Immature natural killer cell (primary cell): ENCODE data around the gene GALNT6. TPM values are rescaled to one million over a fixed set of nuclear protein-coding genes. Genes with fewer than 3 reads are reported as not detected.

Experiments used
- DNase-seq, 3 donors: peaks; one replicate each; pipeline ENCODE4 v3.0.0; 2022; ENCODE audit warnings: mixed read lengths in 1 of 3
- H3K27ac Mint-ChIP-seq, 6 donors: one replicate each; pipeline ENCODE4 v1.8.0; 2020; ENCODE audit warnings: mixed read lengths in 6 of 6, mild to moderate bottlenecking in 5 of 6, inconsistent platforms in 4 of 6, moderate library complexity in 3 of 6
- H3K27me3 Mint-ChIP-seq, 3 donors: one replicate each; pipeline ENCODE4 v1.8.0; 2020 to 2021; ENCODE audit warnings: low read depth in 3 of 3, mild to moderate bottlenecking in 3 of 3, mixed read lengths in 3 of 3, moderate library complexity in 3 of 3, inconsistent platforms in 1 of 3
- H3K36me3 Mint-ChIP-seq, 3 donors: one replicate each; pipeline ENCODE4 v1.8.0; 2020; ENCODE audit warnings: mixed read lengths in 3 of 3, inconsistent platforms in 2 of 3, mild to moderate bottlenecking in 2 of 3
- H3K4me1 Mint-ChIP-seq, 2 donors: one replicate each; pipeline ENCODE4 v1.8.0; 2020; ENCODE audit warnings: inconsistent platforms in 2 of 2, mild to moderate bottlenecking in 2 of 2, mixed read lengths in 2 of 2, moderate library complexity in 1 of 2
- H3K4me3 Mint-ChIP-seq, 5 donors: one replicate each; pipeline ENCODE4 v1.8.0; 2020; ENCODE audit warnings: mild to moderate bottlenecking in 5 of 5, mixed read lengths in 5 of 5, inconsistent platforms in 3 of 5, moderate library complexity in 3 of 5
- H3K9me3 Mint-ChIP-seq, 6 donors: one replicate each; pipeline ENCODE4 v1.8.0; 2020; ENCODE audit warnings: mild to moderate bottlenecking in 6 of 6, mixed read lengths in 6 of 6, inconsistent platforms in 4 of 6, moderate library complexity in 3 of 6
- polyA plus RNA-seq, 3 donors: library from polyadenylated mRNA; unstranded; fragments of 300-500 nt; fragmentation: Illumina TruSeq; gene quantifications; one replicate each; pipeline ENCODE4 v1.2.3, GENCODE V29; 2021

GALNT6 gene
- polyA plus RNA-seq, 3 donors from 2014 or later, result 0.91 to 19.0 (median 9.8) TPM

DNA sequence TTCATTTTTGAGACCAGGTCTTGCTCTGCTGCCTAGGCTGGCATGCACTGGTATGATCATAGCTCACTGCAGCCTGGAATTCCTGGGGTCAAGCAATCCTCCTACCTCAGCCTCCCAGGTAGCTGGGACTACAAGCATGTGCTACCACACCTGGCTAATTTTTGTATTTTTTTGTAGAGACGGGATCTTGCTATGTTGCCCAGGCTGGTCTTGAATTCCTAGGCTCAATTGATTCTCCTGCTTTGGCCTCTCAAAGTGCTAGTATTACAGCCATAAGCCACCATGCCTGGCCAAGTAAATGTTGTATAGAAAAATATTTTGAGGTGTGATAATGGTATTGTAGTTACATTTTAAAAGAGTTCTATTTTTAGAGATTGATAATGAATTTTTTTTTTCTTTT, 79.8 kb downstream of the GALNT6 start:
- Mint-ChIP-seq H3K4me3 (peak overlapping the region; percentile 36 to 74 (median 57)), H3K4me1 (peaks cover 83 to 85% of the 10 kb centered on the region in 2 donors), H3K36me3 (peaks cover 15 to 56% (median 34%) of the 10 kb centered on the region in 3 donors), H3K9me3 (no peaks in the 10 kb centered on the region), H3K27me3 (no peaks in the 10 kb centered on the region), H3K27ac (peak overlapping the region; percentile 72 to 87 (median 85))
- DNase-seq, result no peak

DNA sequence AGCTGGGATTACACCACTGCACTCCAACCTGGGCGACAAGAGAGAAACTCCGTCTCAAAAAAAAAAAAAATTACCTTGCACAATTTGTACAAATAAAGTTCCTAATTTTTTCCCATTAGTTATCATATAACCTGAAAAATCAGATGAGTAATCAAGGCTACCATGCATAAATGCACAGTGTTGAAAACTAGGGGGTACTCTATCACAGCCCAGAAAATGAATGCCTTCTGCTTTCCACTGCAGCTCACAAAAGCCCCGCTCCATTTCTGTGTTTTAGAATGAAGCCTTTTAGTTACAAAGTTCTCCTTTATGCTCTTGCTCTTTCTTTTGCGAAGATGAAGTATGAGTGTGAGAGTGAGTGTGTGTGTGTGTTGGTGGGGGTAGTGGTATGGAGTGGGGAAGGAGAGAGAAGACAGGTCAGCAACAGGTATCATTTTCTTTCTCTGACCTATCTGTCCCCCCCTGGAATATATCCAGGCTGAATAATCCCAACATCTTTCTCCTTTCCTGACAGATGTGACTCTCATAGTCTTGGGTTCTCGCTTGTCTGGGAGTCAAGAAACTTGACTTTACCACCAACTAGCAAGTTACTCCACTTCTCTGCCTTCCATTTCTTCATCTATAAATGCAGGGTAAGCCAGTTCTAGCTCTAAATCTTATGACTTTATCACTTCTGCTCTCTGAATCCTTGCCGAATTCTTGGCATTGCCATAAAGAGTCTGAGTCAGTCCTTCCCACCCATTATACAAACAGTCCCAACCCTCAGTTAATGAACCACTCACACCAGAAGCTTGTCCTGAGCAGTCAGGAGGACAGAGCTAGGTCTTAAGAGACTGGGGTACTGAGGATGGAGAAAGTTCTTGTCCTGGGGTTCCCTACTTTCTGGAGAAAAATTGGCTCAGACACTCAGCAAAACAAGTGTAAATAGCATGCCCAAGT, 83.3 kb downstream of the GALNT6 start:
- Mint-ChIP-seq H3K4me3 (peak overlapping the region in 4 of 5 donors; percentile 11 to 48 (median 34)), H3K27ac (peak overlapping the region; percentile 72 to 91 (median 82)), H3K36me3 (peaks cover 20 to 61% (median 32%) of the 10 kb centered on the region in 3 donors), H3K9me3 (no peaks in the 10 kb centered on the region), H3K27me3 (no peaks in the 10 kb centered on the region), H3K4me1 (peaks cover 81 to 82% of the 10 kb centered on the region in 2 donors)
- no peak for DNase-seq

DNA sequence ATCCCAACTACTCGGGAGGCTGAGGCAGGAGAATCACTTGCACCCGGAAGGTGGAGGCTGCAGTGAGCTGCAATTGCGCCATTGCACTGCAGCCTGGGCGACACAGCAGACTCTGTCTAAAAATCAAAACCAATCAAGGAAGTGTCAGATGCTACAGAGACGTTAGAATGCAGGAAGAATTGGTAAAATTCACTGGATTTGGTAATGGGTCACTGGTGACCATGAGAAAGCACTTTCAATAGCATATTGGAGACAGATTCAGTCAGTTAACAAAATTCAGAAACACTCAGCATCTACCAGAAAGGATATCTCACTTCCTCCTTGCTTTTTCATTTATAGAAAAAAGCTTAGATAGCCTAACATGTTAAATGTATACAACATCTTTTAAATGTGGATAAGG, 84.7 kb downstream of the GALNT6 start:
- H3K4me3 Mint-ChIP-seq, result peak overlapping the region in 1 of 5 donors; percentile 14
- DNase-seq, result no peak
- peaks cover 73 to 82% of the 10 kb centered on the region in 2 donors for H3K4me1 Mint-ChIP-seq
- peak overlapping the region; percentile 35 to 89 (median 86) for H3K27ac Mint-ChIP-seq
- H3K9me3 Mint-ChIP-seq, result no peaks in the 10 kb centered on the region
- peaks cover 0 to 2% (median 0%) of the 10 kb centered on the region in 3 donors for H3K27me3 Mint-ChIP-seq
- peaks cover 19 to 58% (median 34%) of the 10 kb centered on the region in 3 donors for H3K36me3 Mint-ChIP-seq

Other genes starting within 250 kb of the GALNT6 start
- 10 to 100 TPM; 10.1 to 16.6 (median 11.7) TPM for gene TFCP2, start 218.3 kb downstream of the GALNT6 start, polyA plus RNA-seq
- gene POU6F1, start 173.3 kb downstream of the GALNT6 start, polyA plus RNA-seq, result 1 to 10 TPM in 1 of 3 donors, under 1 TPM in 2; 0.78 to 1.8 (median 0.86) TPM
- gene DAZAP2, start 152.6 kb downstream of the GALNT6 start, polyA plus RNA-seq, result 1,000 to 10,000 TPM; 1,137 to 2,830 (median 1,368) TPM
- gene SMAGP, start 121.0 kb downstream of the GALNT6 start, polyA plus RNA-seq, result 10 to 100 TPM; 26.7 to 41.9 (median 34.6) TPM
- gene BIN2, start 67.2 kb downstream of the GALNT6 start, polyA plus RNA-seq, result 100 to 1,000 TPM; 353 to 582 (median 359) TPM
- under 1 TPM in 2 of 3 donors, not detected in 1; 0.37 to 1.00 TPM for gene CELA1, start 44.7 kb downstream of the GALNT6 start, polyA plus RNA-seq
- gene SLC4A8, start 33.4 kb upstream of the GALNT6 start, polyA plus RNA-seq, result 1 to 10 TPM in 2 of 3 donors, not detected in 1; 1.2 TPM
- gene SCN8A, start 199.8 kb upstream of the GALNT6 start, polyA plus RNA-seq, result under 1 TPM in 2 of 3 donors, not detected in 1; 0.04 to 0.06 TPM